ENCODE results near the gene UXS1.

The UXS1 gene

DNA sequence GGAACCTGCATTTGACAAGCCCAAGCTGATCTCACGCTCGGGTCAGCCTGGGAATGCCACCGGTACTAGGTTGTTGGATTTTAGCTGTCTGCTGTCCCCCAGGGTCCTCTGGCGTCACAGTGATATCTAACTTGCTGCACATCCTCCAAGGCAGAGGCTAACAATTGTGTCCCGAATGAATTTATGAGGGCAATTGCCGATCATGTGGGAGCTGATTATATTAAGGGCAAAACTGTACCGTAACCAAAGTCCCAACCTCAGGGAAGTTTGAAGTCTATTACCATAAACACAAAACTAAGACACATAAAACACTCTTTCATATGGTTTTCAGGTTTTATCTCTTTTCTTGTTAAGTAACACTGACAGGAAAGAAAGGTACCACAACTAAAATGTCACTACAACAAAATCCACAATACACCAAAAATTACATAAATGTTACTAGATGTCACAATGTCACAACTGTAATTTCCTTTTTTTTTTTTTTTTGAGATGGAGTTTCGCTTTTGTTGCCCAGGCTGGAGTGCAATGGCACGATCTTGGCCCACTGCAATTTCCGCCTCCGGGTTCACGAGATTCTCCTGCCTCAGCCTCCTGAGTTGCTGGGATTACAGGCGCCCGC lies 6.7 kb downstream of the UXS1 start:
- DNase-seq, result no peak

DNA sequence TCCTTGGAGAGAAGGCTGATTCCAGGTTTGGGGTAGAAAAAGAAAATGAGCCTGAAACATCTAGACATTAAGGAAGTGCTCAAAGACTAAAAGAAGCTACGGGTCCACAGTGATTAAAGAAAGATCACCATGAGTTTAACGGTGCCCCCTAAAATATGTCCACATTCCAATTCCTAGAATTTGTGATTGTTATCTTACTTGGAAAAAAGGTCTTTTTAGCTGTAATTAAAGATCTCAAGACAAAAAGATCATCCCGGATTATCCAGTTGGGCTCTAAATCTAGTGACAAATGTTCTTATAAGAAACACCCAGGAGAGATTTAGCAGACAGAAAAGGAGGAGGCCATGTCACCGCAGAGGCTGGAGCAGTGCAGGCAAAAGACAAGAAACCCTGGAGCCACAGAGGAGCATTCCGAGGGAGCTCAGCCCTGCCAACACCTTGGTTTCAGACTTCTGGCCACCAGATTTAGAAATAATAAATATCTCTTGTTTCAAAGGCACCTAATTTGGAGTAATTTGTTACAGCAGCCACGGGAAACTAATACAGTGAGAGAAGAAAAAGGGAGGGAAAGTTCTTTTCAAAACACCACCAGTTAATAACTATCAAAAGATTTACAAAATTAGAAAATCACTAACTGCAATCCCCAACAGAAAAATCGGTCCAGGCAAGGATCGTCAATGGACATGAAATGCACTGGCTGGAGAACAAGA lies 8.5 kb downstream of the UXS1 start:
- no peak for DNase-seq

DNA sequence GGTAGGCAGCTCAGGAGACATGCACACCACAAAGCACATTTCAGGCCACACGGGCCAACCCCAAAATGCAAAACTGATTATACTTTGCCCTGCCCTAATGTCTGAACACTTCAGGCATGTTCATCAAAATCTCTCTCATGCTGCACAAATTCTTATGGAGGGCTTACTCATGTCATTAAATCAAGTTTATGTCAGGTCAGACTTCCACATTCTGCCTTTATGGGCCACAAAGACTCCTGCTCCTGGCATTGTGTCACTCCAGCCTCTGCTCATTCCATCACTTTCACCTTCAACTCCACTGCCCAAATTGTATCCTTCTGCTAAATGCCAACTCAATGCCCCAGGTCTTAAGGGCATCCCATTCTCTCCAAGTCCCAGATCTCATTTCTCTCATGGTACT lies 9.2 kb downstream of the UXS1 start:
- DNase-seq, result no peak

DNA sequence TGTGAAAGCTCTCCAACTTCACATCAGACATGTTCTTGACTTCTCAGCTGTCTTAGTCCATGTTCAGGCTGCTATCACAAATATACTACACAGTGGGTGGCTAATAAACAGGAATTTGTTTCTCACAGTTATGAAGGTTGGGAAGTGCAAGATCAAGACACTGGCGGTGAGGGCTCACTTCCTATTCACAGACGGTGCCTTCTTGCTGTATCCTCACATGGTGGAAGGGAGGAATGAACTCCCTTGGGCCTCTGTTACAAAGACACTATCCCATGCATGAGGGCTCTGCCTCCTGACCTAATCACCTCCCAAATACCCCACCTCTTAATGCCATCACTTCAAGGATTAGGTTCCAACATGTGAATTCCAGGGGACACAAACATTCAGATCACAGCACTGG lies 9.7 kb downstream of the UXS1 start:
- no peak for DNase-seq

DNA sequence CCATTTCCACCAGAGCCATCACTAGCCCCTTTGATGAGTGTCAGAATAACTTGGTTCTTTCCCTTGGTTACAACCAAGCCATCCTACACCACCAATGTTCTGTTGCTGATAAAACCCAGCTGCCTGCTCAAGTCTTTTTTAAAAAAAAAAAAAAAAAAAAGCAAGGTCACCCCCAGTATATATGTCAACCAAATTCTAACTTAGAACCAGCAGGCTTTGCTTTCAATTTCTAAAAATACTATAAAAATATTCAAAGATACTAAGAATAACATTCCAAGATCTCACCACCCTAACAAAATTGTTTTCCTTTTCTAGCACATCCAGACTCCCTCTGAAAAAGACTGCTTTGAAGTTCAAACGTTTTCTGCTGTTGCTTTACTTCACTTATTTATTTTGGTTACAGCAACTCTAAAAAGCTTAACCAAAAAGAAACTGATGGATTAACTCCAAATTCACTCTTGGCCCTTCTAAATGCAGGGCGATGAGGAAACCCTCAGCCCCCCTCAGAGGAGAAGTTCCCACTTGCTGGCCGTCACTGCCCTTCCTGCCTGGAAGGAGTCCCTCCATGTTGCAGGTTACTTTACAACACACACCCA lies 10.9 kb downstream of the UXS1 start:
- DNase-seq, result no peak

DNA sequence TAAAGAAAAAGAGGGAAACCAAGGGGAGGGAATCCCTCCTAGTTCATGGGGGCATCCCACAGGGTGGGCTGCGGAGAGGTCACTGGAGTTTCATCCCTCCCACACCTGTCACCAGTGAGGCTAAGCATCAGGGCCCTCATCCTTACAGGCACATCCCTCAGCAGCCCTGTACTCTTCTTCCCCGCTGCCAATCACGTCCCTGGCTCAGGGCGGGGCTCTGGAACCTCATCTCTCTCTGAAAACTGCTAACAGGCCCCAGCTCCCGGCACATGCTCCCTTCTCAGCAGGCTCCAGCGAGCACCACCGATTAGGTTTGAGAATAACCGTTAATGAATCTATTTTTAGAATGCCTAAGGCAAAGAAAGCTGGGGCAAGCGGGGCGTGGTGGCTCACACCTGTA lies 13.0 kb downstream of the UXS1 start:
- no peak for DNase-seq

DNA sequence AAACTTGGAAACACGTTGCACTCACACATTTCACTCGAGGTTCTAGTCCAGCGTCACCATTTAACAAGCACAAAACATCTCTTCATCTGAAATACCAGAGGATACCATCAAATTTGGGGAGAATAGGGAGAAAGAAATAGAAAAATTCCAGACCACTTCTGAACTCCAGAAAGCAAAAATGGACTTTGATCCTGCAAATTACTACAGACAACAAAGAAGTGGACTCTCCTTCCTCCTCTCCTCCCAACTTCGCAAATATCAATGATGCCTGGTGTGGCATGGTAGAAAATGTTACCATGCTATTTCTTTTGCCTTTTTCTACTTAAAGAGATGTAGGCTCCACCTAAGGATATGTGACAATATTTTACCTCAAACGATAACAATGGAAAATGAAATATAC lies 13.5 kb downstream of the UXS1 start:
- DNase-seq, result no peak

DNA sequence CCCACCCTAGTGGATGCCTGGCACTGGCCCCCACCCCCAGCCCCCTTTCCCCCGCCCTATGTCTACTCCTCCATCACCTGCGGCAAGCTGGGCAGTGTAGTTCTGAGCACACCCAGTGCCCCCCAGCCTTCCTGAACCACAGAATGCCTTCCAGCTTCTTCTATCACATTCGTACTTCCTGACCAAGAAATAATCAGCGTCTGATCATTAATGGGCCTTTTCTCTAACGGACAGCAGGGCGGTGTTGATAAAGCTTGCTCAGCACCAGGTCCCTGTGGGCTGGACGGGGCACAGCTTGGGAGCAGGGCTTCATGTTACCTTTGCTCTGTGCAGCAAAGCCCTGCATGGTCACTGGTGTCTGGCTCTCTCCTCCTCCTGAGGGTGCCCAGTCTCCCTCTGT lies 15.4 kb downstream of the UXS1 start:
- no peak for DNase-seq

DNA sequence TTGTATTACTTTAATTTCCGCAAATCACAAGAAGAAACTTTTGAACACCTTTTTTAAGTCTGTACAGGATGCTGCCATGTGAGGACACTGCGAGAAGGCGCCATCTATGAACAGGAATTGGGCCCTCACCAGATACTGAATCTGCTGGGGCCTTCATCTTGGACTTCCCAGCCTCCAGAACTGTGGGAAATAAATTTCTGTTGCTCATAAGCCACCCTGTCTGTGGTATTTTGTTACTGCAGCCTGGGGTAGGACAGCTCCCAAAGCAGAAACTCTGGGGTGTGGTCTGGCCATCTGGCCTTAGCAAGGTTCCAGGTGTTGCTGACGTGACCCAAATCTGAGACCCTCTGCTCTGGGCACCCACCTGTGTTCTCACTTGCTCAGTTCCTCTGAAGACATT lies 16.5 kb downstream of the UXS1 start:
- no peak for DNase-seq

DNA sequence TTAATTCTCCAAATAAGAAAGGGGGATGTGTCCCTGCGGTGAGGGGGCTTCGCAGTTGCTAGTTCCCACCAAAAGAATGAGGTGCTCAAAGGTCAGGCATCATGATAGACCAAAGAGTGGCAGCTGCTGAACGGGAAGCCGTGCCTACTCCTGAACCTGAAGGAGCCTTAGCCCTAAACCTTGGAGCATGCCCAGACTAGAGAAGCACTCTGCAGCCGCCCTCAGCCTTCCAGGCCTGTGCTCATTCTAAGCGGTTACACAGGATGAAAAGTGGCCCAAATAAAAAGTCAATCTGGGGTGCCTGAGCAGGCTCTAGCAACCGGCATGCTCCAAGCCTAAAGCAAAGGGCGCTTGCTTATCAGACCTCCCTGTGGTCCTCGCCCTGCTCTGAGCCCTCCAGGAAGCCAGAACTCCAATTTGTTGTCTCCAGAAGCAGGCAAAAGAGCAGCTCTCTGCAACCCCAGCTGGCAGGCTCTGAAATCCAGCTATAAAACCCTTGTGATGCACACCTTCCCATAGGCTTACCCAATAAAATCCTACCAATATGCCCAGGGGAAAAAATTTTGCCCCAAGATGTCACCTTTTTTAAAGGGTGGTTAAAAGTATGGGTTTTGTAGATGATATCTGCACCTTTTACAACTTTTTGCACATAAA lies 17.5 kb downstream of the UXS1 start:
- DNase-seq, result no peak

DNA sequence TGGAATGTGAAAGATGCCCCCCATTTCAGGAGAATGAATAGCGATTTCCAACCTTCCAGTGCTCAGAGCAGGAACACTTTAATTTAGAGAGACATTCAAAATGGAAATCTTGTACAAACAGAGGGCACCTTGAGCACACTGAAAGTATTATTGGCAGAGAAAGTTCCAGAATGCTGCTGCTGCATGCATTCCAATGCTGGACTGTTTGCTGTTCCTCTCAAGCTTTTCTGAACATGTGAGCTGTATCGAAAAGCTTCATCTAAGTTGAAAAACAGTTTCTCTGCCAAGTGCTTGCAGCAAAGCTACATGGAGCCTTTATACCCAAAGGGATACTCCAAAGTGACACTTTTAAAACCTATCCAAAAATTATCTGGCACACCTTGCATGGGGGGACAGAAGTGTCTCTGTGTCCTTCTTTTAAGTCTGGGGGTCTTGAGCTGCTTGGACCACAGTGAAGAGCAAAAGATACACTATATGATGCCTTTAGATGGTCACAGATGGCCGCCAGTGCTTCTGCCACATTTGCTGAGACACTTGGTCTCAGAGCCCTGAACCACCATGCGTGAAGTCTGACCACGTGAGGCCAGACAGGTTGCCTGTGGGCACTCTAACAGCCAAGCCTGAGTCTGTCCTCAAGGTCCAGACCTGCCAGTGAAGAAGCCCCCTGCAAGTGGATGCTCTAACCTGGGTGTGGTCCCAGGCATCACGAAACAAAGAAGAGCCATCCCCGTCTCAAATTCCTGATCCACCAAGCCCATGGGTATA lies 18.8 kb downstream of the UXS1 start:
- DNase-seq, result no peak

DNA sequence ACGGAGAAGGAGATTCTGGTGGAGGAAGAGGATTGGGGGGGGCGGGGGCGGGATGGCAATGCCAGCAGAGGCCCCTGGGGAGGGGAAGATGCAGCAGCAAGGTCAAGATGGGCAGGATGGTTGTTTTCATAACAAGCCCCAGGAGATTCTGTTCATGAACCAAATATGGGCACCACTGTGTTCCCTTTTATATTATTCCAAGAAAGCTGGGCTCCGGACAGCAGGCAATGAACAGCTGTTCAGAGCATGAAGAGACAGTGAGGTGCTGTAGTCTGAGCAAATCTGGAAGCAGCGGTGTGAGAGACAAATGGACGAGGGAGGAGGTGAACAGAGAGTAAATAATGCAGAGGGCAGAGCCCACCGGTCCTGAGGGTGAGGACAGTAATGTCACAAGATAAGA lies 20.0 kb downstream of the UXS1 start:
- no peak for DNase-seq

DNA sequence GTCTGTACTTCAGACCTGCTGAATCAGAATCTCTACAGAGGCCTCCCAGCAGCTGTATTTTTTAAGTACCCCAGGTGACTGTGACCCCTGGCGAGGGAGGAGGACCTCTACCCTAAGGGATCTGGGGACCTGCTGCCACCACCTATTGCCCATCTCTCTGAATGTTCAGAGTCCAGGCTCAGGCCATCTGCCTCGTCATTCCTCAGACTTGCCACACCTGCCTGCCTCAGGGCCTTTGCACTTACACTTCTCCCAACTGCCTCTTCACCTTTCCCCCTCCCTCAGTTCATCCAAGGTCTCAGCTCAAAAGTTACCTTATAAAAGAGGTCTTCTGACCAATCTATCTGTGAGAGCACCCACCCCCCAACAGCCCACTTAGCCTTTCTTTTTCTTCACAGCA lies 21.5 kb downstream of the UXS1 start:
- no peak for DNase-seq

DNA sequence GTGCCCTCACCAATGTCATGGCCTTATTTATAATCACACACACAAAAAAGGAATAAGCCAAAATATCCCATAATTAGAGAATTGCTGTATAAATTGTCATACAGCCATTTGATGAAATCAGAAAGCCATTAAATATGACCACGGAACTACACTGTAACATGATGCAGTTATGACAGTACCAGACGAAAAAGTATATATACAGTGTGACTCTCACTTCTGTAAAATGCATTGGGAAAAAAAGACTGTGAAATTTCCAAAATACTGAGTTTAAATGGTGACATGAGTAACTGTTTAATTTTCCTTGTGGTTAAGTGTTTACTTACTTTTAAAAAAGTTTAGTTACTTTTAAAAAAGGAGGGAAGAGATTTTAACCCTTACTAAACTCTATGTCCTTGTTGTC lies 25.4 kb downstream of the UXS1 start:
- DNase-seq, result no peak

DNA sequence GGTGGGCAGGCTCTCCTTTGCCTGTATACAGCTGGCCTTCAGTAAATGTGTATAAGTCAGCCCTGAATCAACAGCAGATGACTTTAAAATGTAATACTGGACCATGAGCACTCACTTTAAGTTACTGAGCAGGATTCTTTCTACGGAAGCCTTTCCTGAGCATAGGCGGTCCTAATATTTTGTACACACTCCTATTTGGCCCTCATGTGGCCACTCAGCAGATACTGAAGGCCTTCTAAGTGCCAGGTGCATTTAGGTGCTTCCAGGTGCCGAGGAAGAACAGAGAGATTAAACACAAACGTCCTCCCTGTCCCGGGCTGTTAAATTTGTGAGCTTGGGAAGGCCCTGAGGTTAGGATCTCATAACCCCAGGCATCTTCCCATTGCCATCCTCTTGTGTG lies 27.0 kb downstream of the UXS1 start:
- DNase-seq, result no peak

DNA sequence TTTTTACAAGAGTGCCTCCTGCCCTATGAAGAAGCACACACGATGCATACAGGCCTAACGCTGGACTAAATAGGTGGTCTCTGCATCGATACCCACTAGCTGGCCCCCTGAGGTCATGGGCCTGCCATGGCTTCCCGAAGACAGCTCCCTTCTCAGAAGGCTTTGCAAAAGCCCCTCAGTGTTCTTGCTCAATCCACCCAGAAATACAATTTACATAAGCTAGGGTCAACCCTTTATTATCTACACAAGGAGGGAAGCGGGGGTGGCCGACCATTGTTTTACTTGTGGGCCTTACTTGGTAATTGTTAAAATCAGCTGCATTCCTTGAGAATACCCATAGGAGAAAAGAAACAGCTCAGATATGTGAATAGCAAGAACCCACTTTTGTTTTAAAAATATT lies 28.5 kb downstream of the UXS1 start:
- DNase-seq, result no peak

DNA sequence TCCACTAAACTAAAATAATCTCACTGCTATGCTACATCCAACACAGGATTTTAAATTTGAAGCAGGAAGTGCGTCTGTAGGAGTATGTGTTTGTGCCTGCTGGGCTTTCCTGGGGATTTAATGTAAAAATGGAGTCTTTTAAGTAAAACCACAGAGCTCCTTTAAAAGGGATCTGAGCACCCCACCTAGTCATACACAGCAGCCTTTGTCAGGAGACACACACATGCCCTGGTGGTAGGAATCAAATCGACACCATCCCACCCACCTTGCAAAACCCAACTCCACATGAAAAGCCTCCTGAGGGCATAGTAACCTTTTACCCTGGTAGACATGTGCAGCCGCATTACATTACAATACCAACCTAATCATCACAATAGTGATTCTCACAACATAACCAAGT lies 29.1 kb downstream of the UXS1 start:
- no peak for DNase-seq

DNA sequence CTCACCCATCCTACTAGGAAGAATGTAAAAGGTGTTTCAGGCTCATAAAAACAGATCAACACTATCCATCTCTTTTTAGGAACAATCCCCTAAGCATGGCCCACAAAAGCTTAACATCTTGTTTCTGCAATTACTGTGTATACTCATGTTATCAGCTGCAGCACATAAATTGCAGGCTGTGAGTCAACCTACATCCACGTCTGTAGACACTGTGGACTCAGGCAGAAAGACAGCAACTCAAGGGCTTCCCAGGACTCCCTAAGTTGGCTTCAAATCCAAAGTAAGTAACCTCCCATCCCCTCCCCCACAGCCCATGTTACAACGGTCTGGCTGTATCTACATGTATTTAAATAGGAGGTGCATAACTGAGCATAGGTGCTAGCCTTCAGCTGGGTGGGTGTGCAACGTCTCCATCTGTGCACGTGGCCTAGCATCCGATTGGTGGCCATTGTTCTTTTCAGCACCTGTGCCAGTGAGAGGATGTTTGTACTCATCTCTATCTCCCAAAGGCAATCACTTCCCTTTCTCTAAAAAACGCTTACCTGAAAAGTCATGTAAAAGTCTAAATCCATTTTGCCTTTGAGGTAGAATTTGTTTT lies 30.1 kb downstream of the UXS1 start:
- no peak for DNase-seq

DNA sequence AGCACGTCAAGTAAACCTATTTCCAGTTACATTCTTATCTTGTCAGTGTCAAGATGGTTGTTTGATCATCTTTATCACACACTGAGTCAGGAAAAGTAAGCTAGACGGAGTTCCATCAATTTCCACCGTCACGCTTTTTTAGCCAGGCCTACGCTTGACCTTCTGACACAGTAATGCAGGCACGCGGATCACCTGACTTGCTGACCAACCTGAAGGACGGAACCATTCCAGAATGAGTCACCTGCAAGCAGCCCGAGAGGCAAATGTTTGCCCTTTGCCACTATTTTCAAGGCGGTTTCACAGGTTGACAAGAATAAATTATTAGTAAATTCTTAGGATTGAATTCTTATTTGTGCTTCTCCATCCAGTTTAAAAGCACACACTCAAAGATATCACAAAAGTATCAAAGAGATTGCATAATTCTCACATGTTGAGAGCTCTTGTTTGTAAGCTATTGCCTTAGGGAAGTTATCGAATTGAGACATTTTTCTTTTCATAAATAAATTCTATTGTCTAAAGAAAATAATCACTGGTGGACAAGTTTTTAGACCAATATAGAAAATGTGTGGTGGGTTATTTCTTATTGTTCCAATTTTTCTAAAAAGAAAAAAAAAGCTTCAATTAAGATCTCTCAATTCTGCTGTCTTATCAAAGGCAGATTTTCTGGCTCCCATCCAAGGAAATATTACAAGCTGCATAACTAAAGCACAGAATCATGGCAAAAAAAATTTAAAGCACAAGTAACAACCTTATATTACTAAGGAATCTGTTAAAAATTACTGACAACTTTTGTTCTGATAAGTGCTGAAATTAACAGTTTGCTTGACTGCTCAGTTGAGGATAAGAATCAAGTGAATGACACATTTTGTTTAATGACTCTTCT lies 31.9 kb downstream of the UXS1 start:
- DNase-seq, result no peak

DNA sequence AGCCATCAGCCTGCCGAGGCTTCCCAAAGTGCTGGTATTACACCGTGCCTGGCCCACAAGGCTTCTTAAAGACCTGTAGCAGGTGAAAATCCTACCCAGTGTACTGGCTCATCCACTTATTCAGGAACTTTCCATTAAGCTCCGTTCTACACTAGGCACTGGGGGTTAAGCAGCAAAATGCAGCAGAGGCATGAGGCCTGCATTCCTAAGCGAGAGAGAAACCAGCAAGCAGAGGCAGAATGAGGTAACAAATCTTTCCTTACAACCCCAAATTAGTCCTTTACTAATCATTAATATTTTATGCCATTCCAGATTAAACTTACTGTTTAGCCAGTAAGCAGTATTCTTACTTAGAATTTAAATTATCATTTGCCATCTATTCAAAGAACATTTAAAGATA lies 32.8 kb downstream of the UXS1 start:
- DNase-seq, result no peak

DNA sequence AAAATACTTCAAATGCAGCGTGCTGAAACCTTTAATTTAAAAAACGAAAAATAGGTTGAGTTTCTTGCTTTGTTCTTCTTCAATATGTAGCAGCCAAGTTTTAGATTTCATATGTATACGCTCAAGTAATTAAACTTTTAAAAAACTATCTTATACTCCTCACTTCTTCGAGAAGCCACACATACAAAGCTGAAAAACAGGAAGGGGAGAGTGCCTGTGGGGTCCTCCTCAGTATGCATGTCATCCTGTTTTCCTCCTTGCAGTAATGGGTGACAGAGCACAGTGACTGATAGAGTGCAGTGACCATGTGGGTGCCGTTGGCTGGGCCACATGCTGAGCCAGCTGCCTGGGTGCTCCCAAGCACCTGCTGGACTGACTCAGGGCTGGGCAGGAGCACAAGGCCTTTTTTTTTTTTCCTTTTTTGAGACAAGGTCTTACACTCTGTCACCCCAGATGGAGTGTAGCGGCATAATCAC lies 33.3 kb downstream of the UXS1 start:
- DNase-seq, result no peak

Measured in RPMI8226 (cell line).